ENCODE results near the gene CACNA1C.

Gene CACNA1C

GRCh38 chr12:2140858-2141519 is 88.2 kb downstream of the CACNA1C start:
- no peak for DNase-seq (ENCODE audit: low read depth in 2 of 2)

DNA sequence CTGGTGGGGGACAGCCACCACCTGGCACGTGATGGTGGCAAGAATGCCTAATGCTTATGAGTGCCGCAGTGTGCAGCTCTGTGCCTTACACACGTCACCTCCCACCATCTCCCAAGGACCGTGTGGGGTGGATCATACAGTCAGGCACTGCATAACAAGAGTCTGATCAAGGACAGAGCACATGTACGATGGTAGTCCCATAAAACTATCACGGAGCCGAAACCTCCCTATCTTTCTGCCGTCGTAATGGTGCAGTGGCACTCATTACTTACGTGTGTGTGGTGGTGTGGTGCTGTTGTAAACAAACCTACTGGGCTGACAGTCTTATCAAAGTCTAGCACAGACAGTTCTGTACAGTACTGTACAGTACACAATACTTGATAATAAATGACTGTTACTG is 89.3 kb downstream of the CACNA1C start:
- no peak for DNase-seq (ENCODE audit: low read depth in 2 of 2)

DNA sequence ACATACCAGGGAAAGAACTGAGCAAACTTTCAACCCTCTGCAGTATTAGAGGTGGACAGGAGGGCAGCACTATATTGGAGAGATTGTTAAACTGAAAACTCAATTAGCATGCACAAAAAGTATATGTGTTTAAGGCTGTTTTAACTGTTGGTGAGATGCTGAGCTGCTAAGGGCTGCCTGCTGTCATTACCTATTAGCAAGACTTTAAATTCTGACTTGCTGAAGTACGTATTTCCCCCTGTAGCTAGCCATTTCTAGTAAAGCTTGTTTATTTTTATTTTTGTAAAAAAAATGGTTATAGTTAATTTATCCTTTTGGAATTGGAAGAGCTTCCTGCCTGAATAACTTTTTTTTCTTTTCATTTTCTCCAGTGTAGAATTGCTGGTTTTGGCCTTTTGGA is 92.2 kb downstream of the CACNA1C start:
- DNase-seq (ENCODE audit: low read depth in 2 of 2) = no peak

DNA sequence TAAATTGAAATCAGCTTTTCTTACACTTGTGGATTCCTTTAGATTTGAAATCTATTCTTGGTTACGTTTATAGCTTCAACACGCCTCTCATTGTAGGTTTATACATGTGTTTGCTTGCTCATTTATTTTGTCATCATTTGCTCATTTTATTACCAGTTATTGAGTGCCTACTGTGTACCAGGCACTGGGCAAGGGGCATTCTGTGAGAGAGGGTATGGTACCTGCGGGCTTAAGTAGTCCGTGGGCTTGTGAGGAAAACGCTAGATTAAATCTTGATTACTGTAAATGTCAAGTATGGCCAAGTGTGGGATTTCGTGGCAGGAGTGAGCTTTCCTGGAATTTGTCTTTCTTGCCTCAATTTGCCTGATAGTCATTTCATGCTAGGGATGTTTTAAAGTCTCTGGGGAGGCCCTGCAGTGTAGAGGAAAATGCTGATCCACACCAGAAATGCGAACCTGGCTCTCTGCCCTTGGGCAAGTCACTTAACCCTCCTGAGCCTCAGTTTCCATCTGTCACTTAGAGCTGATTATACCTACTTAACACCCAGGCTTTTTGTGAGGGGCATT is 92.7 kb downstream of the CACNA1C start:
- DNase-seq (ENCODE audit: low read depth in 2 of 2) = no peak

DNA sequence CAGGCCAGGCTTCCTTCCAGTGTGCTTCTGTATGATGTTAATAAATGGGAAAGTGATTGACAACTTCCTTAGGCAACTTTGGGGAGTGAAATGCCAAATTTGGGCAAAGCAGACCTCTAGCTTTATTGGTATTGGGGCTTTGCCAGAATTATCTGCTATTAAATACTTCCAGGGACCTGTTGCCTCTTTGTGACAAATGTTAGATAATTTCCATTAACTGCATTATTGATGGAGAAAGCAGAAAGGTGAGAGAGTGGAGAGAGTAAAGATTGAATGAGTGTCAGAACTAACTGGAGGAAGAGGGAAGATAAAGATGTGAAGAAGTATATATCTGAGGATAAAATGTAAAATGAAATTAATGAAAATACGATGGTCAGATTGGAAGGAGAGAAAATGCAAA is 94.5 kb downstream of the CACNA1C start:
- DNase-seq (ENCODE audit: low read depth in 2 of 2) = no peak

DNA sequence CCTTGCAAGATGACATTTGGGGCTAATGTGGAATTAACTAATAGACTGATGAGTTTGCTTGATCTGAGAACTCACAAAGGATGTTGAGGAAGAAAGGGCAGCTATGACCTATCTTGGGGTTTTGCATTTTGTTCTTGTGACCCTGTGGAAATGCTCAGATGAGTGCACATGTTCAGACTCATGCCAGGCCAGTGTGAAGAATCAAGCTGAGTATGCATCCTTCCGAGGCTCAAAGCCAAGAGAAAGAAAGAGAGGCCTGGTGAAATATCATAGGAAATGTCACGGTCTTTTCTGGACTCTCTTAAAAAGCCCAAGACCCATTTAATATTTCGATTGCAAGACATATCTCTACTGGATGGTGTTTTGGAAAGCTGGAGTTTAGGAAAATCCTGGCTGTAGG is 96.3 kb downstream of the CACNA1C start:
- DNase-seq (ENCODE audit: low read depth in 2 of 2) = no peak

GRCh38 chr12:2150833-2151232 is 98.0 kb downstream of the CACNA1C start:
- no peak for DNase-seq (ENCODE audit: low read depth in 2 of 2)

- DNase-seq (ENCODE audit: low read depth in 2 of 2) = no peak
These were observed 98.6 kb downstream of the CACNA1C start for GRCh38 chr12:2151391-2151790.

- no peak for DNase-seq (ENCODE audit: low read depth in 2 of 2)
These were observed 99.3 kb downstream of the CACNA1C start for GRCh38 chr12:2152134-2152533.

GRCh38 chr12:2154050-2154449 is 101.3 kb downstream of the CACNA1C start:
- DNase-seq (ENCODE audit: low read depth in 2 of 2) = no peak

DNA sequence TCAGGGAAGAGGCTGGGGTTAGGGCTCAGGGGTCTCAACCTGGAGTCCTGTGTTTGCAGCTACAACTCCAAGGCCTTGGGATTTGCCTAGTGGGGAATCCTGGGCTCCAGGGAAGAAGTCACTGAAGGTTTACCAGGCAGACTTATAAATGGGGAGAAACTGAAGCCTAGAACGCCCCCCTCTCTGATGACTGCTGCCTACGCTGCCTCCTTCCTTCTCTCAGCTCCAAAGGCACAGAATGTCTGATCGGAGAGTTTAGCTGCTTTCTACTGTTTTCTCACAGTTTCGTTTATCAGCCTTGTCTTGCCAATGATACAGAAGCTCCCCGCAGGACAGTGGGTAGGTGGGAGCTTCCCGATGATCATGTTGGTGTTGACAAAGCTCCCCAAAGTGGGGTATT is 101.7 kb downstream of the CACNA1C start:
- DNase-seq (ENCODE audit: low read depth in 2 of 2) = no peak

DNA sequence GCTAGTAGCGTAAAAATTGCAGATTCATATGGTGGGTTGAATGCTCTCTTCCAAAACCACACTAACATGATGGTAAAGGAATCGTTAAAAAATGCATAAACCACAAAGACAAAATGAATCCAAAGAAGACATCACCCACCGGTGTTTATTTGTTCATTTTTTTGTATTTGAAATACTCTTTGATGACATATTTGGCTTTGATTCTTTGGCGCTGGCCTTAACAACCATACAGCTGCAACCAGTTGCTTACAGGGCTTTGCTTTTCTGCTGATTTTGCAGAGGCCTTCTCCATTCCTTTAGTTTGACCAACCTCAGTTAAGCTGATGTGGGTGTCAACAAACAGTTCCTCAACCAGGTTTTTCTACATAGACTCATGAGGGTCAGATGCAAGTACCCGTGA is 103.5 kb downstream of the CACNA1C start:
- no peak for DNase-seq (ENCODE audit: low read depth in 2 of 2)

DNA sequence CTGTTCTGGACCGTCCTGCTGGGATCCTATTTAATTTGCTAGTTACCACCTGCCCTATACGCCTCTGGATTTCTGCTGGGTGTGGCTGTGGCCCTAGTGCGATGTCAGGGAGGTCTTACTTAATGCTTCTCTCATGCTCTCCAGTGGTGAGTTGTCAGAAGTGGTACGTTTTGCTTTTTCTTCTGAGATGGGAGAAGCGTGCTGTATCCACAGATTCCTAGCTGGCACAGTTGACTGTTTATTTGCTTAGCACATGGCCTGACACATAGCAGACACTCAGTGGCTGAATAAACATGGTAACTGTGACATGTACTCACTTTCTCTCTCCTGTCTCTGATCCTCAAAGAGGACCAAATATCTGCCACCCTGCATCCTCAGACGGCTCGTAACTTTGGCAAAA is 107.3 kb downstream of the CACNA1C start:
- DNase-seq (ENCODE audit: low read depth in 2 of 2) = no peak

DNA sequence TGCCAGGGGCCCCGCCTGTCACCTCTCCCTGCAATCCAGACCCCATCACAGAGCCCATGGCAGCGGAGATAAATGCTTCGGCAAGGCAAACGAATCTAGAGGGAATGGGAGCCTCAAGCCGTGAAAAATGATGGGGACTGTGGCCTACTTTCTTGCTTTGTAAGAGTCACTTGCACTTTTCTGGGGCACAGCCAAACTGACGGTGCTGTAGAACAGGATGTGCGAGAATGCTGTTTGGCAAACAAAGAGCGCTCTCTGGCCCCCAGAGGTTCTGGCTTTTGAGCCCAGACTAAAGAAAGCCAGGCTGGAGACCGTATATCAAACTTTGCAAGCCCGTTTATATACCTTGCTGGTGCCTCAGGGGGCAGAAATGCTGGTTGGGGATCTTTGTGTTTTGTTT is 108.7 kb downstream of the CACNA1C start:
- no peak for DNase-seq (ENCODE audit: low read depth in 2 of 2)

- DNase-seq (ENCODE audit: low read depth in 2 of 2) = no peak
These were observed 110.6 kb downstream of the CACNA1C start for GRCh38 chr12:2163177-2163941.

GRCh38 chr12:2165021-2165420 is 112.2 kb downstream of the CACNA1C start:
- DNase-seq (ENCODE audit: low read depth in 2 of 2) = no peak

DNA sequence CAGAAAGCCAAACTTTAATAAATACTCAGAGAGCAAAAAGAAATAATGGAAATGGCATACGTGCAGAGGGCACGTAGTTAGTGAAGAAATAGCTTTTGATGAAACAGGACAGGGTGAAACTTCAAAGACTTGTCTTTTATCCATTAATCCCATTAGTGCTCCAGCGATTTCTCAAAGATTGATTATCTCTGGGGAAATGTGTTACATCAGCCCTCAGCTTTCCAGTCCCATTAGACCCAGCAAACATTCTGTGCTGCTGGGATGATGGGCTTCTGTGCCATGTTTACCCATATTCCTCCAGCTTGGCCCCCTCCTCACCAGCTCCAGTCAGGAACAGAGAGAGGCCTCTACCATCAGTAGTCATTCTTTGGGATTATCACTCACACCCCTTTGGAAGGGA is 113.1 kb downstream of the CACNA1C start:
- DNase-seq (ENCODE audit: low read depth in 2 of 2) = no peak

DNA sequence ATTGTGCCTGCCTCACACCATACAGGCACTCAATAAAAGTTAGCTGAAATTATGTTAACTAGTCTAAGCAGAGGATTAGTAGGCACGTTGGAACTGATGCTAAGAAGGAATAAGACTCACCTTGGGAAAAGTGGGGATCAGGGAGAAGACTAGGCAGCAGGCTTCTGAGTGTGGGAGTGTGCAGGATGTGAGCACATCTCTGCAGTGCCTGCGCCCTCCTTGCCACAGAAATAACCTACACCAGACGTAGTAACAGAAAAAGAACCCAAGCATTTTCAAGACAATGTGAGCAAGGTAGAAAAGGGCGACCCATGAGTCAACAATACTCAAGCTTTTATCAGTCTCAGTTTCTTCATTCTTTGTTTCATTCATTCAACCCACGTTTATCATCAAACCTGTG is 113.9 kb downstream of the CACNA1C start:
- DNase-seq (ENCODE audit: low read depth in 2 of 2) = no peak

DNA sequence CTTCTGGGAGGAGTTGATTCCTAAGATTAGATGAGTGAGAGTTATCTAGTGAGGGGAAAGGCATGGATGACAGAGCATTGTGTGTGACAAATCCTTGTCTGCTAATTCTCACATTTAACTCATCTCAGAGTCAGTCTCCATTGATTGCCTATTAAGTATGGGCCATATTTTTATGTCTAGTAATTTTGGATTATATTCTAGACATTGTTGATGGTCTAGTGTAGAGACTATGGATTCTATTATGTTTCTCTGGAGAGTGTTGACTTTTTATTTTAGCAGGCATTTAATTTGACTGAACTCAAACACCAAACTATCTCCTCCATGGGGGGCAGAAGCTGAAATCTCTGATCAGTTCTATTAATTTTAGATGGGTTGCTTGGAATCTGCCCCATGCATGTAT is 114.4 kb downstream of the CACNA1C start:
- DNase-seq (ENCODE audit: low read depth in 2 of 2) = no peak

DNA sequence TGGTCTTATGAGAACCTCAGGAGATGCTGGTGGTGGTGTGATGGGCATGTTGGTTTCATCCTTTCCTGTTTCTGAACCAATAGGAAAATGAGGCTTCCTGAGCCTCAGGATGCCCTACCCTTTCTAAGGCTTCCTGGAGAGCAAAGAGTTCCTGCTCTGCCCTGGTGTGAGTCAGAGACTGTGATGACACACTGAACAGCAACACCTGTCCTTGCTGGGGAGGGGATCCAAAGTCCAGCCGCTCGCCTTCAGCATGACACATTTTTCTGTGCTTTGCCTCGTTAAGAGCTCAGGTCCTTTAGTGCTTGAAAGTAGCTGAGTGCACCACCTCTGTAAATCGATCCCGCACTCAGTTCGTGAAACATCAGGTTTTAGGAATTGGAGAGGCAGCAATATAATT is 116.0 kb downstream of the CACNA1C start:
- DNase-seq (ENCODE audit: low read depth in 2 of 2) = no peak

DNA sequence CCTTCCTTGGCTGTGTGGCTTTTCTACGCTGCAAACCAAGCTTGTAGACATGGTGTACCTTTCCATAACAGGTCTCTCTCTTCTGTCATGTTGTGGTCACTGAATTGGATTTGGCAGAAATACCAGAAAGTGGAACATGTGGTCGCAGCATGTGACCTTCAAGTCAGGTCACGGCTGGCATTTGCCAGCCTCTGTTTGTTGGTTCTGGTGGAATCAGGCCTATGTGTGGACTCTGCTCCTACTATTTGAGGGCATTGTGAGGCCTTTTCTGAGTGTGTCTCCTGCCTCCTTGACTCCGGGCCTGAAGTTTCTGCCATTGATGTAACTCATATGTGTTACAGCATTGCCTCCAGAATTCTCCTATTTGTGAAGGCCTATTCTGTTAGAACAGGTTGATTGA is 116.7 kb downstream of the CACNA1C start:
- no peak for DNase-seq (ENCODE audit: low read depth in 2 of 2)

- no peak for DNase-seq (ENCODE audit: low read depth in 2 of 2)
These were observed 117.2 kb downstream of the CACNA1C start for GRCh38 chr12:2169940-2170339.

DNA sequence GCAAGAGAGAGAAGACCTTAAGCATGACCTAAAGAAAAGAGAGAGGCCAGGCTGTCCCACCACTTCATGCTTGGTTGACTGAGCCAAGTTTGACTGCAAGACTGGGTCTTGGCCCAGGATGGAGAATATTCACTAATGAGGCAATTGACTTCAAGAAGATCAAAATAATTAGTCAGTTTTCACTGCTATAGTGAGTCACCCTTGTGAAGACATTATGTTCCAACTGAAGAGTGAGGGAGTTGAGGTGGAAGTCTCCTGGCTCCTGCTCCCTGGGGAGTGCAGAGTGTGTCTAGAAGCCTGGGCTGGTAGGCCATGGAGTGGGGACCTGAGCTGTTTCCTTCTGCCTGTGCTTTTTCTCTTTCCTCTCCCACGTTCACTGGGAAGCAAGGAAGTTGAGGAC is 117.6 kb downstream of the CACNA1C start:
- DNase-seq (ENCODE audit: low read depth in 2 of 2) = no peak

All from stimulated activated CD8-positive, alpha-beta memory T cell treated with anti-CD3 and anti-CD28 coated beads, Interleukin-2, amount 100 ng/mL, for 1 hour (primary cell).